ENCODE data around the gene HSPA1B.
A peak's percentile ranks its signal among the peaks of the same experiment; 100 is the strongest.
"Not testable (repeated sequence)": the region's sequence is repeated elsewhere in the genome, so short reads cannot be mapped to it uniquely, and the experiment has no call there.

Gene HSPA1B

GRCh38 chr6:31795616-31796298 is 31.8 kb upstream of the HSPA1B start, which contains the start of gene VARS1:
Gene VARS1, minus strand, starts transcription at chr6:31795752. Its CDS starts 535 bp downstream, at chr6:31795217.
- peak within 1 kb of the TSS; percentile 93 for H3K4me3 ChIP-seq (ENCODE audit: low read depth, low read length)
- peak; percentile 60 for DNase-seq (ENCODE audit: low read depth)

DNA sequence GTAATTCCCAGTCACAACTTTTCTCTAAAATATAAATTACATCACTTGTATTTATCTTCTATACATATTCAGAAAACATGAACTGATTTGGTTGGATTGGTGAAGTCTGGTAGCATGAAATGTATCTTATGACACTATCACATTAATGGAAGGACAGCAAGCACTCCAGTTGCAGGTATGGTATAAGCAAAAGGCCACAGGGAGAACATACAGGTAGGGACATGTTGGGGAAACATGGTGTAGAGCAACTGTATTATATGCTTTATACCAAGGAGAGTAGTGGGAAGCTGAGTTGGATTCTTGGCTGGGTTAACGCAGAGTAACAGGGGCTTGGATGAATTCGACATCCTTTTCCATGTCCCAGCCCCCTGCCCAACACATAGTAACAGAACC is 30.5 kb upstream of the HSPA1B start:
- no peak overlapping the region for H3K4me3 ChIP-seq (ENCODE audit: low read depth, low read length)
- no peak for DNase-seq (ENCODE audit: low read depth)

- H3K4me3 ChIP-seq (ENCODE audit: low read depth, low read length) = no peak overlapping the region
- DNase-seq (ENCODE audit: low read depth) = no peak
Measured at GRCh38 chr6:31797588-31797987, 29.9 kb upstream of the HSPA1B start.

DNA sequence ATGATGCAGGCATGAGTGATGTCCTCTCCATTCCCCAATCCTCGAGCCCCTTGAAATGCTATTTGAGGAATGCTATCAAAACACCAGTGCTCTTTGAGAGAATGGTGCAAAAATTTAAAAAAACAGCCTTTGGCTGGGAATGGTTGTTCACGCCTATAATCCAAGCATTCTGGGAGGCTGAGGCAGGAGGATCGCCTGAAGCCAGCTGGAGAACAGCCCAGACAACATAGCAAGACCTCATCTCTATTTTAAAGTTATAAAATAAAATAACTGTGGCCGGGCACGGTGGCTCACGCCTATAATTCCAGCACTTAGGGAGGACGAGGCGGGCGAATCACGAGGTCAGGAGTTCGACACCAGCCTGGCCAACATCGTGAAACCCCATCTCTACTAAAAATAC is 27.8 kb upstream of the HSPA1B start:
- DNase-seq (ENCODE audit: low read depth) = no peak
- no peak overlapping the region for H3K4me3 ChIP-seq (ENCODE audit: low read depth, low read length)

- not testable (repeated sequence) for DNase-seq (ENCODE audit: low read depth); H3K4me3 ChIP-seq (ENCODE audit: low read depth, low read length)
Measured at GRCh38 chr6:31801031-31801927, 26.3 kb upstream of the HSPA1B start.

DNA sequence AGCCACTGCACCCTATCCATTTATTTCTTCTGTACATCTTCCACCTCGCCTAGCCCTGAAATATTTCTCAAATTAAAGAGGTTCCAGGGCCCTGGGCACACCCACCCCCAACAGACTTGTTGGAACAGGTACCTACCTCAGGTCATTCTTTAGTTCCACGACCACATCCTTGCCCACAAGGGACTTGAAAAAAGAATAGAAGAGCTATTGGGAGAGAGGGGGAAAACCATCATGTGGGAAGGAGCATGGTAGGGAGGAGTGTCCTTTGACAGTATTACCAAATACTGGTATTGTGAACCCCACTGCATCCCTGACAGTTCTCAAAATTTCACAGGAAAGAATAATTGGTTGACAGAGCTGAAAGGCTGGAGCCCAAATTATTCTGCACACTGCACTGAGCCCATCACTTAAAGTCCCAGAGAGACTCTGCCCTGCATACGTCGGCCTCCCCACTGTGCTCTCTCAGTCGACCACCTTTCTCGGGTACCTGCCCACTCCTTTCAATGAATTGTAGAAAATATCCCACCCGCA is 21.5 kb upstream of the HSPA1B start:
- DNase-seq (ENCODE audit: low read depth) = no peak
- H3K4me3 ChIP-seq (ENCODE audit: low read depth, low read length) = peak overlapping the region; percentile 85

DNA sequence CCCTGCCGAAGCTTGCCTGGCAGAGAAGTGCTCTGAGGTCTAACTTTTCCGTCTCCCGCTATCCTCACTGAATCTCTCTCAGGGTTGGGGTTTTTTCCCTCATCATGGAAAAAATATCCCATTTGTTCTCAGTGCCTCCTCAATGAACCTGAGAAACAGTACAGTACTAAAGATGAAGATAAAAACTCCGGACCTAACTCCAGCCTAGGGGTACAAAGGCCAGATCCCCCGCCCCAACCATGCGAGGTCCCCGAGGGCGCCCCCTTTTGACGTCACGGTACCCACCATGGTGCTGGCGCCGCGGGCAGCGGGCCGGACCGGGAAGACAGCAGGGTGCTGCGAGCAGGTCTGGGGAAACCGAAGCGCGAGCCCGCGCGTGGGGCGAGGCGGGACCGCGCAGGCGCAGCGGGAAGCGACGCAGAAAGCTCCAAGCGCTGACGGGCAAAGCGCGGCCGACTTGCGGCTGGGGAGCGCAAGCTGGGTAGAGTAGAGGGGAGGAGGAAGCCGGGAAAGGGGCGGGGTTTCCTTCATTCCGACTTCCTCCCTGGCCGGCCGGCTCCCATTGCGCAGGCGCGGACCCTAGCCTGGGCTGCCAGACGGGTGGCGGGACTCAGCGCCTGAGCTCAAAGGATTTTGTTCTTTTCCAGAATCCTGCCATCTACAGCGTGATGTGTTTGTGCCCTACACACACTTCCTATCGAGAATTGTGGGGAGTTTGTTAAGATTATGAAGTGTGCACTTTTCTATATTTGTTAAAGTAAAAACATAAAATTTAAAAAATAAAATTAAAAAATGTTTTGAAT is 20.9 kb upstream of the HSPA1B start, which contains the start of gene LSM2:
TSS of gene LSM2 (minus strand) at position 497 of the 803 bp plus-strand sequence. CDS start at position 288, 209 bp downstream.
- peak; percentile 89 for DNase-seq (ENCODE audit: low read depth)
- H3K4me3 ChIP-seq (ENCODE audit: low read depth, low read length) = peak within 1 kb of the TSS; percentile 85

DNA sequence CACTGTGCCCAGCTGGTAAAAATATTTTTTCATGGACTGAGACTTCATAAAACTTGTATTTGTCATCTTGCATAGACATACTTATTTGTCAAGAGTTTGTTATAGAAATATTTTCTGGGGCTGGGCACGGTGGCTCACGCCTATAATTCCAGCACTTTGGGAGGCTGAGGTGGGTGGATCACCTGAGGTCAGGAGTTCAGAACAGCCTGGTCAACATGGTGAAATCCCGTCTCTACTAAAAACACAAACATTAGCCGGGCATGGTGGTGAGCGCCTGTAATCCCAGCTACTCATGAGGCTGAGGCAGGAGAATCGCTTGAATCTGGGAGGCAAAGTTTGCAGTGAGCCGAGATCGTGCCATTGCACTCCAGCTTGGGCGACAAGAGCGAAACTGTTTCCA is 18.9 kb upstream of the HSPA1B start:
- H3K4me3 ChIP-seq (ENCODE audit: low read depth, low read length); DNase-seq (ENCODE audit: low read depth): not testable (repeated sequence)

DNA sequence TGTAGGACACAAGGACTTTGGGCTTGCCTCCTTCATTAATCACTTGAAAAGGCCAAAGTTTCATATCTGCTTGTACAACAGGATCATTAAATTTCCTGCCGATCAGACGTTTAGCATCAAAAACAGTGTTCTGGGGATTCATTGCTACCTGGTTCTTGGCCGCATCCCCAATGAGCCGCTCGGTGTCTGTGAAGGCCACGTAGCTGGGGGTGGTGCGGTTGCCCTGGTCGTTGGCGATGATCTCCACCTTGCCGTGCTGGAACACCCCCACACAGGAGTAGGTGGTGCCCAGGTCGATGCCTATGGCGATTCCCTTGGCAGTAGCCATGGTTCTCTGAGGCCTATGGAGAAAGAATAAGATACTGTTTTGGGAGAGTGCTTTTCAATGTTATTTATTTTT is 15.9 kb upstream of the HSPA1B start:
- H3K4me3 ChIP-seq (ENCODE audit: low read depth, low read length) = no peak overlapping the region
- DNase-seq (ENCODE audit: low read depth) = no peak

- no peak overlapping the region for H3K4me3 ChIP-seq (ENCODE audit: low read depth, low read length)
- no peak for DNase-seq (ENCODE audit: low read depth)
Measured at GRCh38 chr6:31813465-31813849, 14.1 kb upstream of the HSPA1B start.

DNA sequence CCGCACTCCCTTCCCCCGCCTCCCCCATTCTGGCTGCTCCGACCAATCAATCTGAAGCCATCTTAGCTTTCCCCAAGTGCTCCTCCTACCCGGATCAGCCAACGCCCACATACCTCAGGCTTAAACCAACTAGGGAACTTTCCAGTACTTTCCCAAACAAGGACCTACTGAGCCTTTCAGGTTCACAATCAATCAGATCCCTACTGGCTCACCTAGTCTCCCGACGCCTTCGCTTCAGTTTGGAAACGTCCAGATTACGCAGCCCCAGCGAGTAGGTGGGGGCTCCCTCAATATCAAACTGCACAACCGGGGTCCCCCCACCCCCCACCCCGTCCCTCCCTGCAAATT is 12.9 kb upstream of the HSPA1B start:
- peak; percentile 93 for DNase-seq (ENCODE audit: low read depth)
- peak overlapping the region; percentile 64 for H3K4me3 ChIP-seq (ENCODE audit: low read depth, low read length)

DNA sequence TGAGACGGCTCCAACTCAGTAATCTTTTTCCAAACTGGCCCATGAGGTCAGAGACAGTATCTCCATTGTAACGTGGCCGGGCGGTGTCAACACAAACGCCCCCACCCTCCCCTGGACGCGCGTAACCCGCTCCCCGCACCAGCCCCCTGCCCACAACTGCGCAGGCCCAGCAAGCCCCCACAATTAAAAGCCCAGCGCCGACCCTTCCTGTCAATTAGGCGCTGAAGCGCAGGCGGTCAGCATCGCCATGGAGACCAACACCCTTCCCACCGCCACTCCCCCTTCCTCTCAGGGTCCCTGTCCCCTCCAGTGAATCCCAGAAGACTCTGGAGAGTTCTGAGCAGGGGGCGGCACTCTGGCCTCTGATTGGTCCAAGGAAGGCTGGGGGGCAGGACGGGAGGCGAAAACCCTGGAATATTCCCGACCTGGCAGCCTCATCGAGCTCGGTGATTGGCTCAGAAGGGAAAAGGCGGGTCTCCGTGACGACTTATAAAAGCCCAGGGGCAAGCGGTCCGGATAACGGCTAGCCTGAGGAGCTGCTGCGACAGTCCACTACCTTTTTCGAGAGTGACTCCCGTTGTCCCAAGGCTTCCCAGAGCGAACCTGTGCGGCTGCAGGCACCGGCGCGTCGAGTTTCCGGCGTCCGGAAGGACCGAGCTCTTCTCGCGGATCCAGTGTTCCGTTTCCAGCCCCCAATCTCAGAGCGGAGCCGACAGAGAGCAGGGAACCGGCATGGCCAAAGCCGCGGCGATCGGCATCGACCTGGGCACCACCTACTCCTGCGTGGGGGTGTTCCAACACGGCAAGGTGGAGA is 12.3 kb upstream of the HSPA1B start, which contains the start of the genes HSPA1A and HSPA1L:
TSS of gene HSPA1A (plus strand) at position 519 of the 814 bp plus-strand sequence. CDS start at position 733, 214 bp downstream.
TSS of gene HSPA1L (minus strand) at position 259 of the 814 bp plus-strand sequence. CDS start 3,311 bp downstream, outside the sequence.
- peak within 1 kb of the TSS; percentile 64 for H3K4me3 ChIP-seq (ENCODE audit: low read depth, low read length)
- DNase-seq (ENCODE audit: low read depth) = peak; percentile 80

DNA sequence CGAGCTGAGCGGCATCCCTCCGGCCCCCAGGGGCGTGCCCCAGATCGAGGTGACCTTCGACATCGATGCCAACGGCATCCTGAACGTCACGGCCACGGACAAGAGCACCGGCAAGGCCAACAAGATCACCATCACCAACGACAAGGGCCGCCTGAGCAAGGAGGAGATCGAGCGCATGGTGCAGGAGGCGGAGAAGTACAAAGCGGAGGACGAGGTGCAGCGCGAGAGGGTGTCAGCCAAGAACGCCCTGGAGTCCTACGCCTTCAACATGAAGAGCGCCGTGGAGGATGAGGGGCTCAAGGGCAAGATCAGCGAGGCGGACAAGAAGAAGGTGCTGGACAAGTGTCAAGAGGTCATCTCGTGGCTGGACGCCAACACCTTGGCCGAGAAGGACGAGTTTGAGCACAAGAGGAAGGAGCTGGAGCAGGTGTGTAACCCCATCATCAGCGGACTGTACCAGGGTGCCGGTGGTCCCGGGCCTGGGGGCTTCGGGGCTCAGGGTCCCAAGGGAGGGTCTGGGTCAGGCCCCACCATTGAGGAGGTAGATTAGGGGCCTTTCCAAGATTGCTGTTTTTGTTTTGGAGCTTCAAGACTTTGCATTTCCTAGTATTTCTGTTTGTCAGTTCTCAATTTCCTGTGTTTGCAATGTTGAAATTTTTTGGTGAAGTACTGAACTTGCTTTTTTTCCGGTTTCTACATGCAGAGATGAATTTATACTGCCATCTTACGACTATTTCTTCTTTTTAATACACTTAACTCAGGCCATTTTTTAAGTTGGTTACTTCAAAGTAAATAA is 10.2 kb upstream of the HSPA1B start:
- DNase-seq (ENCODE audit: low read depth) = not testable (repeated sequence)
- peak overlapping the region; percentile 45 for H3K4me3 ChIP-seq (ENCODE audit: low read depth, low read length)

GRCh38 chr6:31817929-31818511 is 9.5 kb upstream of the HSPA1B start:
- H3K4me3 ChIP-seq (ENCODE audit: low read depth, low read length) = peak overlapping the region; percentile 45
- not testable (repeated sequence) for DNase-seq (ENCODE audit: low read depth)

DNA sequence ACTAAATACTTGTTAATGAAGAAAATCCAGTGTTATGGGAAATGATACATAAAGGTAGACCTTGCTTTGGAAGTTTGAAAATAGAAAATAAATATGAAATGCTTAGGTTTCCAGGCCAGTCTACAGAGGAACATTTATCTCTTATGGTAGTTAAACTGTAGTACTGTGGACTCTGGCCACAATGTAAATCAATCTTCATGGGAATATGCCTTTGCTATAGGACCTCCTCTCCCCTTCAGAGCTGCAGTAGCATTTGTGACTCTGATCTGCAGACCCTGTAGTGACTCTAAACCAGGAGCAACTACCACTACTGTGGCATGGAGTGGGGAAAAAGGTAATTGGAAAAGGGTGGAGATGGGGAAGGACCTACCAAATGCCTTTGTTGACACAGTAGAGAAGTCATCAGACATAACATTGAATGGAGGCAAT is 7.7 kb upstream of the HSPA1B start:
- no peak overlapping the region for H3K4me3 ChIP-seq (ENCODE audit: low read depth, low read length)
- DNase-seq (ENCODE audit: low read depth) = no peak

DNA sequence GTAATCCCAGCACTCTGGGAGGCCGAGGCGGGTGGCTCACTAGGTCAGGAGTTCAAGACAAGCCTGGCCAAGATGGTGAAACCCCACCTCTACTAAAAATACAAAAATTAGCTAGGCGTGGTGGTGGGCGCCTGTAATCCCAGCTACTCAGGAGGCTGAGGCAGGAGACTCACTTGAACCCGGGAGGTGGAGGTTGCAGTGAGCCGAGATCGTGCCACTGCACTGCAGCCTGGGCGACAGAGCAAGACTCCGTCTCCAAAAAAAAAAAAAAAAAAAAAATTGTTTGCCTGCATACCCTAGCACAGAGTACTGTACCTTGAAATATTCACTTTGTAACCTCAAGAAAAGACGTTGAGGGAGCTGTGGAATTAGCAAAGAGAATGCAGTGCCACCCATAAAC is 7.1 kb upstream of the HSPA1B start:
- DNase-seq (ENCODE audit: low read depth); H3K4me3 ChIP-seq (ENCODE audit: low read depth, low read length): not testable (repeated sequence)

- DNase-seq (ENCODE audit: low read depth) = no peak
- peak overlapping the region; percentile 60 for H3K4me3 ChIP-seq (ENCODE audit: low read depth, low read length)
Measured at GRCh38 chr6:31821301-31822035, 6.1 kb upstream of the HSPA1B start.

All from skeletal muscle cell (primary cell).